IPS-18c (cell line): ENCODE measurements around the gene PROX1.

Source experiments
- H3K4me3 ChIP-seq: 2 replicates; pipeline ENCODE4 v1.7.0; 2013; ENCODE audit warnings: low read depth, mild to moderate bottlenecking, low read length, moderate library complexity; ENCODE audit not compliant: insufficient read depth
- H3K9me3 ChIP-seq: one replicate; pipeline ENCODE4 v1.6.1; 2013; ENCODE audit warnings: mild to moderate bottlenecking, low read length, moderate library complexity; ENCODE audit not compliant: control insufficient read depth, insufficient read depth

Gene PROX1

GRCh38 chr1:213989002-213989855 lies 1.5 kb downstream of the PROX1 start:
- H3K9me3 ChIP-seq, result no peaks in the 10 kb centered on the region
- peak overlapping the region; percentile 64 for H3K4me3 ChIP-seq

GRCh38 chr1:213993929-213994328 lies 6.2 kb downstream of the PROX1 start:
- Histone ChIP-seq H3K4me3 (no peak overlapping the region), H3K9me3 (no peaks in the 10 kb centered on the region)

GRCh38 chr1:213994888-213995287 lies 7.1 kb downstream of the PROX1 start:
- H3K4me3 ChIP-seq, result no peak overlapping the region
- no peaks in the 10 kb centered on the region for H3K9me3 ChIP-seq

GRCh38 chr1:213995603-213996002 lies 7.8 kb downstream of the PROX1 start:
- no peak overlapping the region for H3K4me3 ChIP-seq
- H3K9me3 ChIP-seq, result no peaks in the 10 kb centered on the region

- H3K9me3 ChIP-seq, result no peaks in the 10 kb centered on the region
- H3K4me3 ChIP-seq, result no peak overlapping the region
These were observed 8.7 kb downstream of the PROX1 start for GRCh38 chr1:213996320-213997037.

- H3K4me3 ChIP-seq, result no peak overlapping the region
- H3K9me3 ChIP-seq, result no peaks in the 10 kb centered on the region
These were observed 9.4 kb downstream of the PROX1 start for GRCh38 chr1:213997038-213997771.

GRCh38 chr1:213997772-213998107 lies 10.0 kb downstream of the PROX1 start:
- no peak overlapping the region for H3K4me3 ChIP-seq
- H3K9me3 ChIP-seq, result no peaks in the 10 kb centered on the region

- no peak overlapping the region for H3K4me3 ChIP-seq
- H3K9me3 ChIP-seq, result no peaks in the 10 kb centered on the region
These were observed 11.0 kb downstream of the PROX1 start for GRCh38 chr1:213998785-213999184.

GRCh38 chr1:213999732-214000131 lies 12.0 kb downstream of the PROX1 start:
- no peaks in the 10 kb centered on the region for H3K9me3 ChIP-seq
- H3K4me3 ChIP-seq, result no peak overlapping the region

- Histone ChIP-seq H3K9me3 (no peaks in the 10 kb centered on the region), H3K4me3 (no peak overlapping the region)
These were observed 14.3 kb downstream of the PROX1 start for GRCh38 chr1:214002060-214002459.

GRCh38 chr1:214002472-214002871 lies 14.7 kb downstream of the PROX1 start:
- Histone ChIP-seq H3K9me3 (no peaks in the 10 kb centered on the region), H3K4me3 (no peak overlapping the region)

- H3K4me3 ChIP-seq, result no peak overlapping the region; the same call in 1 of the 2 replicates
These were observed 15.5 kb downstream of the PROX1 start for GRCh38 chr1:214003233-214003632.

GRCh38 chr1:214004014-214004413 lies 16.2 kb downstream of the PROX1 start:
- Histone ChIP-seq H3K9me3 (no peaks in the 10 kb centered on the region), H3K4me3 (no peak overlapping the region; the same call in 1 of the 2 replicates)

More at GRCh38 chr1:214003233-214003632, 15.5 kb downstream of the PROX1 start:
- H3K9me3 ChIP-seq, result no peaks in the 10 kb centered on the region

GRCh38 chr1:214004795-214005194 lies 17.0 kb downstream of the PROX1 start:
- no peak overlapping the region for H3K4me3 ChIP-seq
- H3K9me3 ChIP-seq, result no peaks in the 10 kb centered on the region

GRCh38 chr1:214005708-214006107 lies 17.9 kb downstream of the PROX1 start:
- no peak overlapping the region for H3K4me3 ChIP-seq
- H3K9me3 ChIP-seq, result no peaks in the 10 kb centered on the region

GRCh38 chr1:214006845-214007244 lies 19.1 kb downstream of the PROX1 start:
- no peak overlapping the region for H3K4me3 ChIP-seq

GRCh38 chr1:214008347-214008746 lies 20.6 kb downstream of the PROX1 start:
- Histone ChIP-seq H3K9me3 (no peaks in the 10 kb centered on the region), H3K4me3 (no peak overlapping the region)

More at GRCh38 chr1:214006845-214007244, 19.1 kb downstream of the PROX1 start:
- H3K9me3 ChIP-seq, result no peaks in the 10 kb centered on the region
